SK-N-MC (cell line): Measurements from ENCODE around the gene TIGIT.

ENCODE experiments used
- EZH2 ChIP-seq: fragments of 200-600 bp; sonication (generic); IDR thresholded peaks from one replicate; pipeline ENCODE4 v1.6.1; 2017; ENCODE audit warnings: antibody characterized with exemption
- FOXP2 ChIP-seq: optimal IDR thresholded peaks from 2 replicates; pipeline ENCODE3; 2011; ENCODE audit warnings: mild to moderate bottlenecking, moderate library complexity; ENCODE audit not compliant: insufficient read depth; ENCODE audit errors: extremely low read length, control extremely low read depth
- POLR2AphosphoS5 ChIP-seq: IDR thresholded peaks from 2 replicates; pipeline ENCODE4 v1.6.1; 2012; ENCODE audit warnings: mild to moderate bottlenecking, low read depth, low read length, borderline replicate concordance

DNA sequence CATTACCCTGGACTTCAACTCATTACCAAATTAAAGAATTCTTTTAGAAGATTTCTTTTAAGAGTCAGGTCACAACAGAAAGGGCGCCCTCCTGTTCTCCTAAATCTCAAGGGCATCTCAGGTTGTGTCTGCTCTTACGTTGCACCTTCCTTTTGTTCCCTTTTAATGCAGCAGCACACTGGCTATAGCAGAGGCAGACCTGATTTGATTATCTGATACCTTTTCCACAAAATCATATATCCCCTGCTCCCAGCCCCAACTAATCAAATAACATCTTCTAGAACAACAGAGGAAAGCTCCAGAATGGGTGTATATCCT is 40.1 kb downstream of the TIGIT start:
- TF ChIP-seq POLR2AphosphoS5, result no peak
- TF ChIP-seq EZH2, result no peak
- TF ChIP-seq FOXP2, result no peak
